22Rv1 (cell line): ENCODE measurements around the gene PER1.

Experiments used
- CTCF ChIP-seq: fragments of 450-650 bp; IDR thresholded peaks from 2 replicates; pipeline ENCODE4 v1.5.1; 2017; ENCODE audit warnings: mild to moderate bottlenecking
- ZFX ChIP-seq: fragments of 450-650 bp; IDR thresholded peaks from 2 replicates; pipeline ENCODE4 v1.6.1; 2017; ENCODE audit warnings: antibody characterized with exemption, borderline replicate concordance

DNA sequence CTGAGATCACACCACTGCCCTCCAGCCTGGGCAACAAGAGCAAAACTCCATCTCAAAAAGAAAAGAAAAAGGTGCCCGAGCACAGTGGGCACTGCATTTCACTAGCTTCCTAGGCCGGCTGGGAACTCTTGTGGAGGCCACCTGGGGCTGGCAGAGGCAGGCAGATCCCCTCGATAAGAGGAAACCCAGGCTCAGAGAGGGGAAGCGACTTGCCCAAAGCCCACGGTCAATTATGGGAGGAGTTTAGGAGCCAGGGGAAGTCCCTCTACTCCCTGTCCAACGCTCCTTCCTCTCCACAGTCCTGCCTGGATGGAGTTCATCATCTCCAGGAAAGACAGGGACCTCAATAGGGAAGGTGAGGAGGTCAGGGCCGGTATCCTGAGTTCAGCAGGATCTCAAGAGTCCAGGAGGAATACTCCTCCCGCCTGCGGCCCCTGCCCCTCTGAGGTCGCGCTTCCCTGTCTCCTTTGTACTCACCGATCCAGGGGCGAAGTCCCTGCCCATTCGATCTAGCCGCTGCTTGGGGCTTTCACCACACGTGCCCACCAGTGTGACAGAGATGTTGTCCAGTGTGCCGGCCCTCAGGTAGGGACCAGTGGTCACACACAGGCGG lies 34.7 kb downstream of the PER1 start:
- TF ChIP-seq CTCF (no peak), ZFX (no peak)
